Colonic mucosa (tissue), 4 donors: Measurements from ENCODE around the gene SNX11. TPM values are rescaled to one million over a fixed set of nuclear protein-coding genes. Genes with fewer than 3 reads are reported as not detected.
"Not testable (repeated sequence)": the region's sequence is repeated elsewhere in the genome, so short reads cannot be mapped to it uniquely, and the experiment has no call there.

ENCODE experiments used
- DNase-seq: peaks from one replicate; pipeline ENCODE4 v3.0.0-alpha.2; 2020
- H3K27ac ChIP-seq: fragments of 200-600 bp; one replicate; pipeline ENCODE4 v1.8.0; 2021
- H3K27me3 ChIP-seq: fragments of 200-600 bp; one replicate; pipeline ENCODE4 v1.8.0; 2021
- H3K36me3 ChIP-seq: fragments of 200-600 bp; one replicate; pipeline ENCODE4 v1.8.0; 2021
- H3K4me1 ChIP-seq: fragments of 200-600 bp; one replicate; pipeline ENCODE4 v1.8.0; 2021; ENCODE audit warnings: mild to moderate bottlenecking
- H3K4me3 ChIP-seq: fragments of 200-600 bp; one replicate; pipeline ENCODE4 v1.8.0; 2021
- H3K9ac ChIP-seq, 2 donors: one replicate each; pipeline ENCODE4 v1.7.0; 2013; ENCODE audit warnings: control low read depth in 2 of 2, low read depth in 2 of 2, low read length in 2 of 2
- H3K9me3 ChIP-seq: fragments of 200-600 bp; one replicate; pipeline ENCODE4 v1.8.0; 2021
- CTCF ChIP-seq: fragments of 200-600 bp; IDR thresholded peaks from one replicate; pipeline ENCODE4 v1.8.0; 2022; ENCODE audit warnings: antibody characterized with exemption, mild to moderate bottlenecking
- intact Hi-C: fragments of 100-400 bp; cut with DNase I; formaldehyde crosslinking; loops from one replicate; pipeline ENCODE4 v1.14.1; 2022
- total RNA-seq, 2 donors: library from RNA; stranded (reverse); fragmentation: NEBNext Ultra II Directional in 1 of 2; extraction: Animal tissue kit (Norgen Biotek cat#: 25700) in 1 of 2; gene quantifications; one replicate each; pipeline ENCODE4 v1.2.1, GENCODE V29; 2021
- donor health status: healthy.
- donor health status: DM: no; HTN: no; CAD: no.
- donor health status: DM: no; HTN: no; CAD: no.

SNX11 gene
- total RNA-seq, 2 donors from 2014 or later = 18.7 to 24.4 TPM

- Histone ChIP-seq H3K9me3 (no peaks in the 10 kb centered on the region), H3K27ac (no peak overlapping the region), H3K36me3 (no peaks in the 10 kb centered on the region), H3K4me3 (no peak overlapping the region), H3K27me3 (no peaks in the 10 kb centered on the region), H3K9ac (no peak overlapping the region), H3K4me1 (no peaks in the 10 kb centered on the region)
- DNase-seq = no peak
- intact Hi-C loops = no loop called here
- no peak for TF ChIP-seq CTCF
Observed at GRCh38 chr17:48064638-48065037, 42.9 kb upstream of the SNX11 start.

DNA sequence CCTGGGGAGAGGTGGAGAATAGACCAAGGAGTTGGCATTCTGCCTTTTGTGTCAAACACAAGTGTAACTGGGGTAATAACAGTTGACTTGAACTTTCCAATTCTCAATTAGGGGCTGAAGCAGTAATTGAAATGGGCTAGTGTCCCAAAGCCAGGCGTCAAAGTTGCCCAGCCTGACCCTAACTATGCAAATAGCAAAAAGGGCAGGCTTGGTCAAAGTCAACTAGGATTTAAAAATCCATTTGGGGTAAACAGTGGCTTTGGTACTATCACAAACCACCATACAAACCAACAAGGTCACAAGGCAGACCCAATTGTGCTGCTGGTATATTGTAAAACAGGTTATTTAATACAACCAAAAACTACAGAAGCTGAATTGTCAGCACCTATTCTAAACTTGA is 41.4 kb upstream of the SNX11 start:
- Histone ChIP-seq H3K36me3 (no peaks in the 10 kb centered on the region), H3K4me1 (no peaks in the 10 kb centered on the region), H3K4me3 (no peak overlapping the region), H3K27ac (no peak overlapping the region), H3K9ac (no peak overlapping the region), H3K27me3 (no peaks in the 10 kb centered on the region), H3K9me3 (no peaks in the 10 kb centered on the region)
- DNase-seq = no peak
- no peak for TF ChIP-seq CTCF
- intact Hi-C loops = no loop called here

GRCh38 chr17:48066656-48067055 is 40.9 kb upstream of the SNX11 start:
- Histone ChIP-seq H3K9ac (no peak overlapping the region), H3K27me3 (no peaks in the 10 kb centered on the region), H3K36me3 (no peaks in the 10 kb centered on the region), H3K9me3 (no peaks in the 10 kb centered on the region), H3K27ac (no peak overlapping the region), H3K4me3 (no peak overlapping the region), H3K4me1 (no peaks in the 10 kb centered on the region)
- no peak for DNase-seq
- intact Hi-C loops = no loop called here
- no peak for TF ChIP-seq CTCF

GRCh38 chr17:48067245-48067644 is 40.3 kb upstream of the SNX11 start:
- TF ChIP-seq CTCF = no peak
- Histone ChIP-seq H3K9ac (no peak overlapping the region), H3K4me1 (no peaks in the 10 kb centered on the region), H3K4me3 (no peak overlapping the region), H3K27me3 (no peaks in the 10 kb centered on the region), H3K9me3 (no peaks in the 10 kb centered on the region), H3K36me3 (no peaks in the 10 kb centered on the region), H3K27ac (no peak overlapping the region)
- intact Hi-C loops = no loop called here
- DNase-seq = no peak

DNA sequence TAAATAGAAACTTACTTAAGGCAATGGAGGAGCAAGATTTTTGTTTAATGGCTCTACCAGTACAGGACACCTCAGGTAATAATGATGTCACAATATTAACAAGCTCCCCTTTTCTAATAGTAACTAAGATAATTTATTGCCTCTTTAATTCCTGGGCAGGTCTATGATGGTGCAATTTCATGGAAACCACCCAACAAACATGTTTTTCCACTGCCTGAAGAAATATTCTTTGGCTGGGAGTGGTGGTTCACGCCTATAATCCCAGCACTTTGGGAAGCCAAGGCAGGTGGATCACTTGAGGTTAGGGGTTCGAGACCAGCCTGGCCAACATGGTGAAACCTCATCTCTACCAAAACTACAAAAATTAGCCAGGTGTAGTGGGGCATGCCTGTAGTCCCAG is 39.8 kb upstream of the SNX11 start:
- intact Hi-C loops, H3K27ac ChIP-seq, H3K27me3 ChIP-seq, H3K4me1 ChIP-seq, H3K9me3 ChIP-seq, H3K36me3 ChIP-seq, H3K9ac ChIP-seq, H3K4me3 ChIP-seq, DNase-seq: not testable (repeated sequence)

DNA sequence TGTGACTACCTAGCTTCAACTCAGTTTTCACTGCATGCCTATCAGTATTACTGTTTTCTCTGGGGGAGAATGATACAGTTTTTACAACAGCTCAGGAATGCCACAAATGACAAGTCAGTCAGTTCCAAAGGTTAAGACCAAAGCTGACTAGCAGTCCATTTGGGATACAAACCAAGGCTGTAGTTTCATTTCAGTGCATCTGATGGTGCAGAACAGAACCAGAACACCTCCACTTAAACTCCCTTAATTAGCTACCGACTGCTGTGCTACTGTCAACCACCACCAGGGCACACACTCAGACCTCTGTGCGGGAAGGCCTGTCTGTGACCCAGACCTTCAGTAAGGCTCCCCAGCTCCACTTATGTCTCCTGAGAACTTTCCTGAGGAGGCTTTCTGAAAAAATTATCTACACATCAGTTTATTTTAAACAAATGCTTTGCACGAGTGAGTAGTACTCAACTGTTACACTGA is 39.0 kb upstream of the SNX11 start:
- intact Hi-C loops = no loop called here
- DNase-seq = no peak
- H3K36me3 ChIP-seq = no peaks in the 10 kb centered on the region

More for the DNA sequence above, 39.0 kb upstream of the SNX11 start:
- H3K27ac ChIP-seq = no peak overlapping the region
- no peaks in the 10 kb centered on the region for H3K27me3 ChIP-seq
- no peak overlapping the region for H3K9ac ChIP-seq
- H3K4me3 ChIP-seq = no peak overlapping the region
- H3K4me1 ChIP-seq = no peaks in the 10 kb centered on the region
- no peak for TF ChIP-seq CTCF
- H3K9me3 ChIP-seq = no peaks in the 10 kb centered on the region
